Right atrium auricular region (tissue), 2 donors: ENCODE results near the gene KLB. TPM values are rescaled to one million over a fixed set of nuclear protein-coding genes. Genes with fewer than 3 reads are reported as not detected.
"Not testable (repeated sequence)": the region's sequence is repeated elsewhere in the genome, so short reads cannot be mapped to it uniquely, and the experiment has no call there.

Experiments
- DNase-seq: peaks from one replicate; pipeline ENCODE4 v3.0.0-alpha.2; 2019; ENCODE audit warnings: low spot score
- H3K27ac ChIP-seq, 2 donors: fragments of 200-600 bp; sonication (generic); 1 replicate in 1 of 2; 2 replicates in 1 of 2; pipeline ENCODE4 v1.5.1; 2016 to 2019
- H3K27me3 ChIP-seq, 2 donors: fragments of 200-600 bp; sonication (generic); one replicate each; pipeline versions ENCODE4 v1.5.1 to v1.6.0; 2017 to 2019
- H3K36me3 ChIP-seq: fragments of 200-600 bp; sonication (generic); one replicate; pipeline ENCODE4 v1.5.1; 2016
- H3K4me1 ChIP-seq, 2 donors: fragments of 200-600 bp; sonication (generic); one replicate each; pipeline versions ENCODE4 v1.5.1 to v1.6.0; 2017 to 2019
- H3K4me3 ChIP-seq, 2 donors: fragments of 200-600 bp; sonication (generic); 1 replicate in 1 of 2; 2 replicates in 1 of 2; pipeline ENCODE4 v1.5.1; 2017 to 2019; ENCODE audit warnings: mild to moderate bottlenecking in 1 of 2, moderate library complexity in 1 of 2
- H3K9me3 ChIP-seq, 2 donors: fragments of 200-600 bp; sonication (generic); one replicate each; pipeline ENCODE4 v1.5.1; 2019
- total RNA-seq, 2 donors: library from RNA; depleted of rRNA; stranded (reverse); fragments of >200 nt; gene quantifications; one replicate each; pipeline ENCODE4 v1.1.0, GENCODE V29; 2016
- TF ChIP-seq, protein P1 (sequence below), 2 donors: fragments of 200-600 bp; sonication (generic); IDR thresholded peaks; one replicate each; pipeline ENCODE4 v1.5.1; 2019; ENCODE audit warnings: antibody characterized with exemption in 2 of 2

Gene KLB
- total RNA-seq, 2 donors from 2014 or later: 0.11 to 0.47 TPM

DNA sequence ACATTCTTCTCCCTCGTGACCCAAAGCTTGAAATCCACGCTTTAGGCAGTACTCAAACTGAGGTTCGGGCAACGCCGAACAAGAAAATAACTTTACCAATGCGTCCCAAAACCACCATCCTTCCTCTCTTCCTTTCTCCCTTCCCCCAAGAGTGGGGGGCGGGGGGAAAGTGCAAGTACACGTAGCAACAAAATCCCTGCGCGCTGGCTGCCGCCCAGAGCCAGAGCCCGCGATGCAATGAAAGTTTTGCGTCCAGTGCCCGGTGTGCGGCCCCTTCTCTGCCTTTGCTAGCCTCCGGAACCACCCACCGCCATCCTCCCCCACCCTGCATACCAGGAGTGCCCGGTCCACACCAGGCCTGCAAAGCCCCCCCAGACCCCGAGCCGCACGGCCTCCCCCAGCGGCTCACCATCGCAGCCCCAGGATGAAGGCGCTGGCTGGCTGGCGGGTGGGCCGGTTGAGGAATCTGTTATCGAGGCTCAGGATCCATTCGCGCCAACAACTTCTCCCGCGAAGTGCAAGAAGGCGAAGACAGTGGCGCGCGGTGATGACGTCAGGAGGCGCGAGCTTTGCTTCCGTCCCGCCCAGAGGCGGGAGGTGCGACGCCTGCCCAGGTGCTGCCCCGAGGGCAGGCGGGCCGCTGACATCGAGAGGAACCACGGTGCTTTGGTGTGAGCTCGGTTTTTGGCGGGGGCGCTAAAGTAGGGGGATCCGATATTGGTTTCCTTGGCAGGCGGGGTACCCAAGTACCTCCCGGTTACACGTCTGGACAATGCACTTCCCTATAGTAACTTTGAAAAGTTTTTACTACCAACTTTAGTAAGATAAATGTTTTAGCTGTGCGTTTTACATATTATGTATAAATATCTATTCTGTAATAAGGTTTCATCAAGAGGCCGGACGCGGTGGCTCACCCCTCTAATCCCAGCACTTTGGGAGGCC, 40.6 kb upstream of the KLB start, which contains the start of gene RFC1:
TSS of gene RFC1 (minus strand) at position 533 of the 942 bp plus-strand sequence. CDS start at position 412, 121 bp downstream.
- Histone ChIP-seq H3K9me3 (no peaks in the 10 kb centered on the region), H3K27ac (peak within 1 kb of the TSS; percentile 84 to 92), H3K27me3 (no peaks in the 10 kb centered on the region), H3K4me1 (peaks cover 0 to 22% of the 10 kb centered on the region in 2 donors), H3K36me3 (no peaks in the 10 kb centered on the region), H3K4me3 (peak within 1 kb of the TSS; percentile 90 to 91)
- TF ChIP-seq, protein P1, sequence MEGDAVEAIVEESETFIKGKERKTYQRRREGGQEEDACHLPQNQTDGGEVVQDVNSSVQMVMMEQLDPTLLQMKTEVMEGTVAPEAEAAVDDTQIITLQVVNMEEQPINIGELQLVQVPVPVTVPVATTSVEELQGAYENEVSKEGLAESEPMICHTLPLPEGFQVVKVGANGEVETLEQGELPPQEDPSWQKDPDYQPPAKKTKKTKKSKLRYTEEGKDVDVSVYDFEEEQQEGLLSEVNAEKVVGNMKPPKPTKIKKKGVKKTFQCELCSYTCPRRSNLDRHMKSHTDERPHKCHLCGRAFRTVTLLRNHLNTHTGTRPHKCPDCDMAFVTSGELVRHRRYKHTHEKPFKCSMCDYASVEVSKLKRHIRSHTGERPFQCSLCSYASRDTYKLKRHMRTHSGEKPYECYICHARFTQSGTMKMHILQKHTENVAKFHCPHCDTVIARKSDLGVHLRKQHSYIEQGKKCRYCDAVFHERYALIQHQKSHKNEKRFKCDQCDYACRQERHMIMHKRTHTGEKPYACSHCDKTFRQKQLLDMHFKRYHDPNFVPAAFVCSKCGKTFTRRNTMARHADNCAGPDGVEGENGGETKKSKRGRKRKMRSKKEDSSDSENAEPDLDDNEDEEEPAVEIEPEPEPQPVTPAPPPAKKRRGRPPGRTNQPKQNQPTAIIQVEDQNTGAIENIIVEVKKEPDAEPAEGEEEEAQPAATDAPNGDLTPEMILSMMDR (IDR thresholded peaks at IDR 0.05): no peak
- peak; percentile 91 for DNase-seq

DNA sequence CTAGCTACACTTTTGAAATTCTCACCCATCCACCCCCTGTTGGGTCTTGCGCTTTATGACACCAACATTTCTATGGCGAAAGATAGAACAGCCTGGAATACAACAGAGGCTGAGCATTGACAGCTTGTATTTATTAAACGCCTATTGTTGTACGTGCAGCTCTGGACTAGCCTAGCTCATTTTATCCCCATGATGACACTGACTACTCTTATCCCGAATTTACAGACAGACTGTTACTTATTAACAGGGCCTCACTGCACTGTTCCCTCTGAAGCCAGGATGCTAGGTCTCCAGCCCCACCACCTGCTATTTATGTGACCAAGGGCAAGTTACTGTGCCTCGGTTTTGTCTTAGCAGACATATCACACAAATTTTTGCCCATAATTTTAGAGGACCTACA, 39.6 kb upstream of the KLB start:
- Histone ChIP-seq H3K4me1 (peaks cover 0 to 22% of the 10 kb centered on the region in 2 donors), H3K36me3 (no peaks in the 10 kb centered on the region), H3K9me3 (no peaks in the 10 kb centered on the region), H3K27ac (no peak overlapping the region), H3K4me3 (no peak overlapping the region), H3K27me3 (no peaks in the 10 kb centered on the region)
- DNase-seq: no peak
- TF ChIP-seq, protein P1 (IDR thresholded peaks at IDR 0.05): no peak

DNA sequence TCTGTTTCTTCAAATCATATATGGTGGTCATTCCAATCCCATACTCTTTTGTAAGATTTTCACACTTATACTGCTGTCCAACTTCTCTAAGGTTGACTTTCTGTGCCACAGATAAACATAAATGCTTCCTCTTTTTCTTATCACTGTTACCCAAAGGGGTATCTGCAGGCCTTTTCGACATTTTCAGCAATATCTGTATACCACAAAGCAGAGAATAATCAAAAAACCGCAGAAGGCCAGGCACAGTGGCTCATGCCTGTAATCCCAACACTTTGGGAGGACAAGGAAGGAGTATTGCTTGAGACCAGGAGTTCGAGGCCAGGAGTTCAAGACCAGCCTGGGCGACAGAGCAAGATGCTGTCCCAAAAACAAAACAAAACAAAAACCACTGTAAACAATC, 37.4 kb upstream of the KLB start:
- no peaks in the 10 kb centered on the region for H3K36me3 ChIP-seq
- no peak overlapping the region for H3K27ac ChIP-seq
- no peak for DNase-seq
- peaks cover 0 to 20% of the 10 kb centered on the region in 2 donors for H3K4me1 ChIP-seq
- TF ChIP-seq, protein P1 (IDR thresholded peaks at IDR 0.05): no peak
- H3K4me3 ChIP-seq: no peak overlapping the region
- H3K9me3 ChIP-seq: no peaks in the 10 kb centered on the region
- no peaks in the 10 kb centered on the region for H3K27me3 ChIP-seq

DNA sequence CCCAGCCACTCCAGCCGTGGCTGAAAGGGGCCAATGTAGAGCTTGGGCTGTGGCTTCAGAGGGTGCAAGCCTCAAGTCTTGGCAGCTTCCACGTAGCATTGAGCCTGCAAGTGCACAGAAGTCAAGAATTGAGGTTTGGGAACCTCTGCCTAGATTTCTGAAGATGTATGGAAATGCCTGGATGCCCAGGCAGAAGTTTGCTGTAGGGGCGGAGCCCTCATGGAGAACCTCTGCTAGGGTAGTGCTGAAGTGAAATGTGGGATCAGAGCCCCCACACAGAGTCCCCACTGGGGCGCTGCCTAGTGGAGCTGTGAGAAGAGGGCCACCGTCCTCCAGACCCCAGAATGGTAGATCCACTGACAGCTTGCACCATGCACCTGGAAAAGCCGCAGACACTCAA, 35.5 kb upstream of the KLB start:
- DNase-seq, H3K9me3 ChIP-seq, H3K36me3 ChIP-seq, H3K27ac ChIP-seq, H3K27me3 ChIP-seq, H3K4me3 ChIP-seq, H3K4me1 ChIP-seq: not testable (repeated sequence)

DNA sequence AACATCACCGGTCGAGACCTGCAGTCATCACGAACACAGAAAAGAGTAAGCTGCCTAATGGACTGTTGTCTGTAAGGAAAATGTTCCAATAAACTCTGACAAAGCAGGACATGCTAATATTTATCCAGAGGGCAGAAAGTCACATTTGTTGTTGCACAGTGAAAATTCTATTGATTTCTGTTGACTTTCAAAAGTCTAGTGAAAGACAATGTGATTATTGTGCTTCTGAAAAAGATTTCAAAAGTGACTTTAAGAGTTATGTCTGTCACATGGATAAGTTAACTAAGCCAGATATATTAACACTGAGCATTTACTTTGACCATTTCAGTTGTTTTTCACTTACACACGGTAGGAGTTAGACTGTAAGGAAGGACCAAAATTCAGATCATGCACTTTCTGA, 31.3 kb upstream of the KLB start:
- H3K4me1 ChIP-seq: no peaks in the 10 kb centered on the region
- H3K27ac ChIP-seq: no peak overlapping the region
- H3K9me3 ChIP-seq: peaks cover 0 to 3% of the 10 kb centered on the region in 2 donors
- DNase-seq: no peak
- no peaks in the 10 kb centered on the region for H3K36me3 ChIP-seq
- no peaks in the 10 kb centered on the region for H3K27me3 ChIP-seq
- TF ChIP-seq, protein P1 (IDR thresholded peaks at IDR 0.05): no peak
- H3K4me3 ChIP-seq: no peak overlapping the region

DNA sequence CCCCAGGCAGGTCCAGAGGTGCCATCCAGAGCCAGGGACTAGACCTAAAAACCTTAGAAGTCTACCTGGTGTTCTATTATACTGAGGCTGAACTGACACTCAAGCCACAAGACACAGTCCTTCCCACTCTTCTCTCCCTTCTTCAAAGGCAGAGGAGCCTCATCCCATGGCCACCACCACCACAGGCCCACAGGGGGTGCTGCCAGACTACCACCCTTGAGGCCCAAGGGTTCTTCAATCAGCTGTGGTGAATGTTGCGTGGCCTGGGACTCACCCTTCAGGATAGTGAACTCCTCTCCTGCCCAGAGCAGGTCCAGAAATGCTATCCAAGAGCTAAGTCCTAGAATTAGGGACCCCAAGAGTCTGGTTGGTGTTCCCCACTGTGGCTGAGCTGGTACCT, 23.0 kb upstream of the KLB start:
- no peaks in the 10 kb centered on the region for H3K4me1 ChIP-seq
- H3K4me3 ChIP-seq: no peak overlapping the region
- no peak overlapping the region for H3K27ac ChIP-seq
- peaks cover 0 to 3% of the 10 kb centered on the region in 2 donors for H3K9me3 ChIP-seq
- no peak for DNase-seq
- H3K27me3 ChIP-seq: no peaks in the 10 kb centered on the region
- TF ChIP-seq, protein P1 (IDR thresholded peaks at IDR 0.05): no peak
- no peaks in the 10 kb centered on the region for H3K36me3 ChIP-seq
